PC-3 (cell line): ENCODE results near the gene TTC39B. TPM values are rescaled to one million over a fixed set of nuclear protein-coding genes. Genes with fewer than 3 reads are reported as not detected.

Experiments used
- ATAC-seq: fragments of 200-7000 bp; cut with Tn5 transposase; 2 replicates; pipeline ENCODE4 v1.9.1; 2020; ENCODE audit warnings: mild to moderate bottlenecking, moderate library complexity
- BruUV-seq: library from RNA; stranded (reverse); fragments of 400-500 nt; replicated peaks from 2 replicates; lab custom pipeline; 2021; lab: Mats Ljungman, UMichigan
- CTCF ChIA-PET: fragments of 300-600 bp; sonication (Branson Sonifier 250); formaldehyde crosslinking; loops from one replicate; lab custom pipeline; 2022; ENCODE audit warnings: antibody characterized with exemption; lab: Charles Lee
- POLR2A ChIA-PET: fragments of 300-600 bp; sonication (Branson Sonifier 250); formaldehyde crosslinking; loops from one replicate; lab custom pipeline; 2022; ENCODE audit warnings: antibody characterized with exemption; ENCODE audit not compliant: unreplicated experiment; lab: Charles Lee
- DNase-seq: peaks from one replicate; pipeline ENCODE4 v3.0.0-alpha.2; 2015
- H2AFZ ChIP-seq: fragments of 300-600 bp; sonication (generic); 2 replicates; pipeline ENCODE4 v1.6.0; 2016; ENCODE audit warnings: antibody characterized with exemption, low read length
- H3F3A ChIP-seq: fragments of 300-600 bp; sonication (generic); one replicate; pipeline ENCODE4 v1.6.0; 2017; ENCODE audit warnings: antibody characterized with exemption, low read length, control low read depth, mild to moderate bottlenecking; ENCODE audit not compliant: unreplicated experiment
- H3K27ac ChIP-seq: fragments of 300-600 bp; sonication (generic); 2 replicates; pipeline ENCODE4 v1.5.1; 2016; ENCODE audit warnings: mild to moderate bottlenecking, low read length
- H3K27me3 ChIP-seq: fragments of 300-600 bp; sonication (generic); 2 replicates; pipeline ENCODE4 v1.6.1; 2016; ENCODE audit warnings: low read length, mixed read lengths
- H3K36me3 ChIP-seq: fragments of 300-600 bp; sonication (generic); 2 replicates; pipeline ENCODE4 v1.6.1; 2016; ENCODE audit warnings: low read depth, mixed run types, low read length, mixed read lengths
- H3K4me1 ChIP-seq: fragments of 300-600 bp; sonication (generic); 2 replicates; pipeline ENCODE4 v1.5.1; 2016; ENCODE audit warnings: low read length; ENCODE audit not compliant: insufficient read depth
- H3K4me2 ChIP-seq: fragments of 300-600 bp; sonication (generic); 2 replicates; pipeline ENCODE4 v1.6.0; 2016; ENCODE audit warnings: low read length
- H3K4me3 ChIP-seq: fragments of 300-600 bp; sonication (generic); 2 replicates; pipeline ENCODE4 v1.5.1; 2016; ENCODE audit warnings: mild to moderate bottlenecking, low read length, mixed read lengths
- H3K79me2 ChIP-seq: fragments of 300-600 bp; sonication (generic); 2 replicates; pipeline ENCODE4 v1.6.1; 2017; ENCODE audit warnings: low read length, mixed read lengths
- H3K9ac ChIP-seq: fragments of 300-600 bp; sonication (generic); 2 replicates; pipeline ENCODE4 v1.6.0; 2016; ENCODE audit warnings: mild to moderate bottlenecking, low read length
- H3K9me2 ChIP-seq: fragments of 300-600 bp; sonication (generic); replicated peaks from 2 replicates; pipeline ENCODE4 v1.6.1; 2016; ENCODE audit warnings: mixed run types, low read length, mixed read lengths
- H3K9me3 ChIP-seq: fragments of 300-600 bp; sonication (generic); 2 replicates; pipeline ENCODE4 v1.6.1; 2016; ENCODE audit warnings: low read length, mixed read lengths
- H4K20me1 ChIP-seq: fragments of 300-600 bp; sonication (generic); 2 replicates; pipeline ENCODE4 v1.6.1; 2016; ENCODE audit warnings: low read length, mixed read lengths
- EZH2 ChIP-seq: fragments of 300-600 bp; sonication (generic); IDR thresholded peaks from one replicate; pipeline ENCODE4 v1.6.1; 2017; ENCODE audit warnings: antibody characterized with exemption, mild to moderate bottlenecking, low read length; ENCODE audit not compliant: unreplicated experiment
- EZH2phosphoT487 ChIP-seq: fragments of 300-600 bp; sonication (generic); IDR thresholded peaks from 2 replicates; pipeline ENCODE4 v1.6.1; 2018; ENCODE audit warnings: mild to moderate bottlenecking, antibody characterized with exemption, low read length, borderline replicate concordance
- intact Hi-C: fragments of 100-400 bp; cut with micrococcal nuclease; formaldehyde crosslinking; loops from 2 replicates; pipeline ENCODE4 v1.9.0; 2023
- total RNA-seq: library from RNA; depleted of rRNA; stranded (reverse); fragments of >200 nt; gene quantifications from 2 replicates; pipeline ENCODE4 v1.2.3, GENCODE V29; 2014
- TF ChIP-seq, protein P1 (sequence below): fragments of 300-600 bp; sonication (generic); conservative IDR thresholded peaks from 2 replicates; pipeline ENCODE4 v1.5.1; 2017; ENCODE audit warnings: antibody characterized with exemption, low read depth, mild to moderate bottlenecking, low read length

The TTC39B gene
- total RNA-seq, 1 experiment from 2014 or later = 1.5 TPM

DNA sequence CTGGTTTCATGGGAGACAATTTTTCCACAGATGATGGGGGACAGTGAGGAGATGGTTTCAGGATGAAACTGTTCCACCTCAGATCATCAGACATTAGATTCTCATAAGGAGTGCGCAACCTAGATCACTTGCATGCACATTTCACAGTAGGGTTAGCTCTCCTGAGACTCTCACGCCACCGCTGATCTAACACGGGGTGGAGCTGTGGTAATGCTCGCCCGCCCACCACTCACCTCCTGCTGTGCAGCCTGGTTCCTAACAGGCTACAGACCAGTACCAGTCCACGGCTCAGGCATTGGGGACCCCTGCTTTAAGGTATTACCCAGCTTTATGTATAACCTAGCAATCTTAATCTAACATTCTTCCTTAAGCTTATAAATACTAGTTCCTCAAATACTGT lies 35.6 kb downstream of the TTC39B start:
- H3K79me2 ChIP-seq = no peaks in the 10 kb centered on the region
- H3K4me2 ChIP-seq = no peak overlapping the region
- H3K9me2 ChIP-seq = no peaks in the 10 kb centered on the region
- H3K27me3 ChIP-seq = no peaks in the 10 kb centered on the region
- POLR2A ChIA-PET = no interaction called here
- no peak overlapping the region for H3K4me3 ChIP-seq
- BruUV-seq = no TSS peak
- H3F3A ChIP-seq = no peaks in the 10 kb centered on the region
- no peak overlapping the region for H3K27ac ChIP-seq
- intact Hi-C loops = loop anchor here (10.0 kb wide), 2 partner anchors 203 to 333 kb away; no protein-coding TSS in a partner anchor
- ATAC-seq (no peak), DNase-seq (no peak)
- H3K9ac ChIP-seq = no peak overlapping the region
- H2AFZ ChIP-seq = no peak overlapping the region
- no peaks in the 10 kb centered on the region for H3K9me3 ChIP-seq
- H4K20me1 ChIP-seq = no peaks in the 10 kb centered on the region
- H3K4me1 ChIP-seq = no peaks in the 10 kb centered on the region
- no peaks in the 10 kb centered on the region for H3K36me3 ChIP-seq
- CTCF ChIA-PET = no interaction called here
- TF ChIP-seq EZH2phosphoT487 (no peak), EZH2 (no peak)
- TF ChIP-seq, protein P1, sequence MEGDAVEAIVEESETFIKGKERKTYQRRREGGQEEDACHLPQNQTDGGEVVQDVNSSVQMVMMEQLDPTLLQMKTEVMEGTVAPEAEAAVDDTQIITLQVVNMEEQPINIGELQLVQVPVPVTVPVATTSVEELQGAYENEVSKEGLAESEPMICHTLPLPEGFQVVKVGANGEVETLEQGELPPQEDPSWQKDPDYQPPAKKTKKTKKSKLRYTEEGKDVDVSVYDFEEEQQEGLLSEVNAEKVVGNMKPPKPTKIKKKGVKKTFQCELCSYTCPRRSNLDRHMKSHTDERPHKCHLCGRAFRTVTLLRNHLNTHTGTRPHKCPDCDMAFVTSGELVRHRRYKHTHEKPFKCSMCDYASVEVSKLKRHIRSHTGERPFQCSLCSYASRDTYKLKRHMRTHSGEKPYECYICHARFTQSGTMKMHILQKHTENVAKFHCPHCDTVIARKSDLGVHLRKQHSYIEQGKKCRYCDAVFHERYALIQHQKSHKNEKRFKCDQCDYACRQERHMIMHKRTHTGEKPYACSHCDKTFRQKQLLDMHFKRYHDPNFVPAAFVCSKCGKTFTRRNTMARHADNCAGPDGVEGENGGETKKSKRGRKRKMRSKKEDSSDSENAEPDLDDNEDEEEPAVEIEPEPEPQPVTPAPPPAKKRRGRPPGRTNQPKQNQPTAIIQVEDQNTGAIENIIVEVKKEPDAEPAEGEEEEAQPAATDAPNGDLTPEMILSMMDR = no peak

- no TSS peak for BruUV-seq
- H3K9me3 ChIP-seq = no peaks in the 10 kb centered on the region
- no peak overlapping the region for H3K27ac ChIP-seq
- intact Hi-C loops = no loop called here
- H3K79me2 ChIP-seq = no peaks in the 10 kb centered on the region
- DNase-seq (no peak), ATAC-seq (no peak)
- no peak overlapping the region for H3K4me3 ChIP-seq
- H4K20me1 ChIP-seq = no peaks in the 10 kb centered on the region
- no peaks in the 10 kb centered on the region for H3F3A ChIP-seq
- CTCF ChIA-PET = no interaction called here
- H3K36me3 ChIP-seq = no peaks in the 10 kb centered on the region
- H2AFZ ChIP-seq = no peak overlapping the region
- H3K4me2 ChIP-seq = no peak overlapping the region
- no peak overlapping the region for H3K9ac ChIP-seq
- POLR2A ChIA-PET = no interaction called here
- no peaks in the 10 kb centered on the region for H3K27me3 ChIP-seq
- H3K9me2 ChIP-seq = no peaks in the 10 kb centered on the region
- TF ChIP-seq, protein P1 = no peak
- H3K4me1 ChIP-seq = no peaks in the 10 kb centered on the region
These were observed 38.2 kb downstream of the TTC39B start for GRCh38 chr9:15268782-15269181.

DNA sequence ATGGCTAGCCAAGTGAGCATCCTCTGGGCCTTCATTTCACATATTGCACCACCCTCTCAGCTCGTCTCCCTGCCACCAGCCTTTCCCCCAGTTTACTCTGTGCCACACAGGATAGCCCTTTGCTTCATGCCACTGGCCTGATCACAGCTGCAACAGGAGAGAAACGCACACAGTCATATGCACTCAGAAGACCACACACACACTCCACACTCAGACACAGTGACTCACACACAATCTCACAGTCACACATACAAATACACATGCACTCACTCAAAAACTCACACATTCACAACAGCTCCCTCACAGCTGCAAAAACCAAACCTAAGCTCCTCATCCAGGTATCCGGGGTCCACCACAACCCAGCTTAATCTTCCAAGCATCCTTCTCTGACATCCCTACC lies 38.7 kb downstream of the TTC39B start:
- no TSS peak for BruUV-seq
- ChIA-PET POLR2A (no interaction called here), CTCF (no interaction called here)
- TF ChIP-seq, protein P1 = no peak
- TF ChIP-seq EZH2 = no peak
- no peak for TF ChIP-seq EZH2phosphoT487
- Histone ChIP-seq H3K79me2 (no peaks in the 10 kb centered on the region), H3K36me3 (no peaks in the 10 kb centered on the region), H3K4me3 (no peak overlapping the region), H3K9me3 (no peaks in the 10 kb centered on the region), H3K4me2 (no peak overlapping the region), H3K27ac (no peak overlapping the region), H3F3A (no peaks in the 10 kb centered on the region), H3K9ac (no peak overlapping the region), H4K20me1 (no peaks in the 10 kb centered on the region), H2AFZ (no peak overlapping the region), H3K4me1 (no peaks in the 10 kb centered on the region), H3K9me2 (no peaks in the 10 kb centered on the region), H3K27me3 (no peaks in the 10 kb centered on the region)
- intact Hi-C loops = no loop called here
- ATAC-seq = no peak
- DNase-seq = no peak
